Epithelial cell of umbilical artery (primary cell): ENCODE data around the gene SLC8A2. TPM values are rescaled to one million over a fixed set of nuclear protein-coding genes. Genes with fewer than 3 reads are reported as not detected.

Source experiments
- total RNA-seq: library from RNA; depleted of rRNA; stranded (reverse); fragments of >200 nt; gene quantifications from 2 replicates; pipeline ENCODE4 v1.2.3, GENCODE V29; 2014

SLC8A2 gene, protein sequence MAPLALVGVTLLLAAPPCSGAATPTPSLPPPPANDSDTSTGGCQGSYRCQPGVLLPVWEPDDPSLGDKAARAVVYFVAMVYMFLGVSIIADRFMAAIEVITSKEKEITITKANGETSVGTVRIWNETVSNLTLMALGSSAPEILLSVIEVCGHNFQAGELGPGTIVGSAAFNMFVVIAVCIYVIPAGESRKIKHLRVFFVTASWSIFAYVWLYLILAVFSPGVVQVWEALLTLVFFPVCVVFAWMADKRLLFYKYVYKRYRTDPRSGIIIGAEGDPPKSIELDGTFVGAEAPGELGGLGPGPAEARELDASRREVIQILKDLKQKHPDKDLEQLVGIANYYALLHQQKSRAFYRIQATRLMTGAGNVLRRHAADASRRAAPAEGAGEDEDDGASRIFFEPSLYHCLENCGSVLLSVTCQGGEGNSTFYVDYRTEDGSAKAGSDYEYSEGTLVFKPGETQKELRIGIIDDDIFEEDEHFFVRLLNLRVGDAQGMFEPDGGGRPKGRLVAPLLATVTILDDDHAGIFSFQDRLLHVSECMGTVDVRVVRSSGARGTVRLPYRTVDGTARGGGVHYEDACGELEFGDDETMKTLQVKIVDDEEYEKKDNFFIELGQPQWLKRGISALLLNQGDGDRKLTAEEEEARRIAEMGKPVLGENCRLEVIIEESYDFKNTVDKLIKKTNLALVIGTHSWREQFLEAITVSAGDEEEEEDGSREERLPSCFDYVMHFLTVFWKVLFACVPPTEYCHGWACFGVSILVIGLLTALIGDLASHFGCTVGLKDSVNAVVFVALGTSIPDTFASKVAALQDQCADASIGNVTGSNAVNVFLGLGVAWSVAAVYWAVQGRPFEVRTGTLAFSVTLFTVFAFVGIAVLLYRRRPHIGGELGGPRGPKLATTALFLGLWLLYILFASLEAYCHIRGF
- not detected in 2 replicates for total RNA-seq

DNA sequence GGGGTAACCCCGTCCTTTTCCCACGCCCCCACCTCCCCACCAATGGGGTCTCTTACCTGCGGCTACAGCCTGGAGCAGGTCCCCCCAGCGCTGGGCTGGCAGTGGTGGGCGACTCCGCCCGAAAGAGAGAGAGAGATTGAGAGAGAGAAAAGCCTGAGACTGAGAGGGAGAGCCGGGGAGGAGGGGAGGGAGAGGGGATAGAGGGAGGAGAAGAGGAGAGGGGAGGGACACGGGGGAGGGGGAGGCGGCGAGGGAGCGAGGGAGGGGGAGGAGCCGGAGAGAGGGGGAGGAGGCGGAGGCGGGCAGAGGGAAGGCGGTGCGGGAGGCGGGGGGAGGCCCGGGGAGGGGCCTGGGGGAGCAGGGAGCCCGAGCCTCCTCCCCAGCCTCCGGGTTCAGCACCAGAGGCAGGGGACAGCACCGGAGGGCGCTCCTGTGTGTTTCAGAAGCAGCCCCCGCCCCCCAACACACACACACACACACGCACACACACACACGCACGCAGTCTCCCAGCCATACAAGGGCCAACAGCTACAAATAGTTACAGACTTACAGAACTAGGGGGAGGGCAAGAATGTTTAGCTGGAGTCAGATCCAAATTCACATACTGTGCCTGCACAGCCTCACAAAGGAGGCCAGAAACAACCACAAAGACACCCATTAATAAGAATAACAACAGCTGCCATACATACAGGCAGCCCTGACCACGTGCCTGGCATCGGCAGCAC is at the start of gene SLC8A2:
Gene SLC8A2 (minus strand): TSS at position 161 of the 725 bp plus-strand sequence. CDS start 5,490 bp downstream, outside the sequence.

DNA sequence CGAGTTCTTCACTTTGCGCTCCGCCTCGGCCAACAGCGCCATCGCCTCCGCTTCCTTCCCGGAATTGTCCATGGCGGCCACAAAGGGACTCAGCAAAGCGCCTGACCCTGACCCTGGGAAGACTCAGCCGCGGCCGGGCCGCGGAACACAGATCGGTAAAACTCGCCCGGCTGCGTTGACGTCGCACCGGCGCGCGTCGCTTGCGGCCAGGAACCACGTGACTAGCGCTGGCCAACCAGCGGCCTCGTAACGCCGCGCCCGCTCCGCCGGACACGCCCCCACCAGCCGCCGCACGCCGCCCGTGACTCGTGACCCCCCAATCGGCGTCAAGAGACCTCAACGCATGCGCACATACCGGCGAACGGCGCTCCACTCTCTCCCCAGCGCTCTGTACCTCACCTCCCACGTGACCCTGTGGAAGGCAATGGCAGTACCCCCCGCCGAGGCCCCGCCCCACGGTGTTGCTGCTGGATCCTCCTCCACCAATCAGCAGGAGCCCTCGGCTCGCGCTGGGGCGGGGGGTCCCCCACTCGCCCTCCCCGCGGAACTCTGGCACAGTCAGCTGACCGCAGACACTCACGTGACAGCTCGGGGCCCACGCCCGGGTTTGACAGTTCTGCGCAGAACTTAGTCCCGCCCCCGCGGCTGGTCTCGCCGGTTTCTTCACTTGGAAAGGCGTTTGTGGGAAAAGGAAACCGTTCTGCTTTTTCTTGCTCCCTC is 43.3 kb upstream of the SLC8A2 start, which contains the start of gene NAPA:
Gene NAPA (minus strand): TSS at position 195 of the 720 bp plus-strand sequence. CDS start 123 bp downstream, at position 72.

DNA sequence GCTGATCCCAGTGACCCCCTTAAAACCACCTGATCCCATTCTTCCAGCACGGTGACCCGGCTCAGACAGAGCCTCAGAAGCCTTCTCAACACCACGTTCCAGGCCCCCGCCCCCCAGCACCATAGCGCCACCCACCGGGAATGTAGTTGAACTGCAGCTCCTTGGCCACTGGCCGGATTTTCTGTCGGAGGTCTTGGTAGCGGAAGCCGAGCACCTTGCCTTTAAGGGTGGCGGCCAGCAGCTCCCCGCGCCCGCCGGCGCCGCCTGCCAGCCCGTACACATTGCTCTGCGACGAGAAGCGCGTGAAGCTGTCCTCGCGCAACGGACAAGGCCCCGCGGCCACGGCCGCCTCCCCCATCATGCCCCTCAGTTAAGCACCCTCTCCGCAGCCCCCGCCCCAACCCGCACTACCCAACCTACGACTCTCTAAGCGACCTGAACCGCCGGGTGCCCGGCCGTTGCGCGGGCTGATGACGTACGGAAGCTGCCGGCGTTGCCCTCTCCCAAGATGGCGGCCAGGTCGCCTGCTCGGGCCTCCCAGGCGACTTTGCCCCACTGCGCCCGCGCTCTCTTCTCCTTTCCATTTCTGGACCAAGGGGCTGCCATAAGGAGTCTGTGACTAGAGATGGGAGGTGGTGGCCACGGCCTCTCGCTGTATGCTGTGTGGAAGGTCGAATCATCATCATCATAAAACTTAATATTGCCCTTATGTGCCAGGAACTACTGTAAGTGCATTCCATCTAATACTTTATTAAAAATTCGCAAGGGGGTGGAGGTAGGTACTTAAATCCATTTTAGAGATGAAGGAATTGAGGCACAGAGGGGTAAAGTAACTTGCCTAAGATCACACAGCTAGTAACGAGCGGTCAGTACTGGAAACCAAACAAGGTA is 12.4 kb upstream of the SLC8A2 start, which contains the start of gene KPTN:
Gene KPTN (minus strand): TSS at position 420 of the 891 bp plus-strand sequence. CDS start 59 bp downstream, at position 361.

DNA sequence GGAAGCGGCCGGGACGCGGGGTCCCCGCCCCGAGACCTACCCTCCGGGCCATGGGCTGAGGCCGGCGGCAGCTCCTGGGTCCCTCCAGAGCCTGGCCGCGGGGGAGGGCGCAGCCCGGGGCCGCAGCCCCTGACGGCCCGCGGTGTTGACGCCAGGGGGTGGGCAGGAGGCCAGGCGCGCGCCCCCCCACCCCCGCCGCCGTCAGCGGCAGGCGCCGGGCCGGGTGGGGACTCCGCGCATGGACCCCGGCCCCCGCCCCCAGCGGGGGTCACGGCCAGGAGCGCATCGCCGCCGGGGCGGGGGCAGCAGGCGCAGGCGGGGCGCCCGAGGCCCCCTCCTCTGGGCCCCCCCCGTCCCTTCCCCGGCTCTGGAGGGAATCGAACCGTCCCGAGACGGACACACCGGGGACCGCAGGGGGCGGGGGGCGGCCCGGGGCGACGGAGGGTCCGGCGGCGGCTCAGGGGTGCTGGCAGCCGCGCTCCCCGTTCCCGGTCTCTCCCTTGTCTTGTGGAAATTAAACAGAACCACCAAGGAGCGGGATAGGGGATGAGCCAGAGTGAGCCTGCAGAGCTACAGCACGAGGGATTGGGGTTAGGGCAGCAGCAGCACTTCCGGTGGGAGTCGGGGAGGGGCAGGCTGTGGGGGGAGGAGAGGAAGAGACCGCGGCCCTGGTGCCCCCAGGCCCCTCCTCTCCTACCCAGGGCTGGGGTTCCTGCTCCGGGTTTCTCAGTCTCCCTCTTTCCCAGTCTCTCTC is 52.5 kb downstream of the SLC8A2 start, which contains the start of gene MEIS3:
Gene MEIS3 (minus strand): TSS at position 498 of the 754 bp plus-strand sequence. CDS start 446 bp downstream, at position 52.

Other genes with a start within 250 kb of the SLC8A2 start
- gene BBC3, start 240.7 kb downstream of the SLC8A2 start, total RNA-seq, result 12.0 and 17.2 TPM in 2 replicates
- gene CCDC9, start 215.4 kb downstream of the SLC8A2 start, total RNA-seq, result 3.5 and 6.5 TPM in 2 replicates
- 0.65 TPM in 1 of 2 replicates, not detected in the other for gene INAFM1, start 197.0 kb downstream of the SLC8A2 start, total RNA-seq
- not detected in 2 replicates for gene C5AR1, start 162.0 kb downstream of the SLC8A2 start, total RNA-seq
- gene C5AR2, start 139.7 kb downstream of the SLC8A2 start, total RNA-seq, result not detected in 2 replicates
- gene DHX34, start 122.6 kb downstream of the SLC8A2 start, total RNA-seq, result 6.5 and 8.7 TPM in 2 replicates
- 0.32 and 0.46 TPM in 2 replicates for gene MEIS3, start 52.4 kb downstream of the SLC8A2 start, total RNA-seq
- gene KPTN, start 12.3 kb upstream of the SLC8A2 start, total RNA-seq, result 3.9 and 5.2 TPM in 2 replicates
- gene NAPA, start 43.2 kb upstream of the SLC8A2 start, total RNA-seq, result 64.6 and 126 TPM in 2 replicates
- under 0.01 TPM in 1 of 2 replicates, not detected in the other for gene ZNF541, start 101.3 kb upstream of the SLC8A2 start, total RNA-seq
- gene BICRA, start 137.2 kb upstream of the SLC8A2 start, total RNA-seq, result 5.0 and 5.5 TPM in 2 replicates
- gene EHD2, start 241.5 kb upstream of the SLC8A2 start, total RNA-seq, result 62.0 and 74.1 TPM in 2 replicates